ENCODE data around the gene FRMD4A. TPM values are rescaled to one million over a fixed set of nuclear protein-coding genes. Genes with fewer than 3 reads are reported as not detected.

The FRMD4A gene
- total RNA-seq, 6 donors from 2014 or later = 22.3 to 114 (median 52.3) TPM

- TF ChIP-seq POLR2A (IDR thresholded peaks at IDR 0.05) = no peak
- TF ChIP-seq POLR2AphosphoS5 (IDR thresholded peaks at IDR 0.05) = no peak
- no peak for TF ChIP-seq CTCF (IDR thresholded peaks at IDR 0.05)
- no peak for TF ChIP-seq EP300 (IDR thresholded peaks at IDR 0.05)
- 84 to 89% methylated on average over 2 of the region's 2 CpGs for WGBS, 2 donors
- no peak overlapping the region for H3K4me3 ChIP-seq
- no peaks in the 10 kb centered on the region for H3K27me3 ChIP-seq
- peaks cover 6 to 61% (median 25%) of the 10 kb centered on the region in 4 donors for H3K36me3 ChIP-seq
- H3K27ac ChIP-seq = no peak overlapping the region
- DNase-seq (no peak), ATAC-seq (ENCODE audit: low FRiP score in 2 of 2) (no peak)
- H3K9me3 ChIP-seq = no peaks in the 10 kb centered on the region
- H3K4me1 ChIP-seq = no peaks in the 10 kb centered on the region
These were observed 726.2 kb downstream of the FRMD4A start for GRCh38 chr10:13604357-13605040.

GRCh38 chr10:13597909-13598308 lies 732.8 kb downstream of the FRMD4A start:
- Histone ChIP-seq H3K27me3 (no peaks in the 10 kb centered on the region), H3K4me3 (no peak overlapping the region), H3K9me3 (no peaks in the 10 kb centered on the region), H3K27ac (no peak overlapping the region), H3K36me3 (peaks cover 0 to 58% (median 9%) of the 10 kb centered on the region in 4 donors), H3K4me1 (no peaks in the 10 kb centered on the region)
- no peak for DNase-seq
- ATAC-seq (ENCODE audit: low FRiP score in 2 of 2) = no peak
- TF ChIP-seq CTCF (IDR thresholded peaks at IDR 0.05) (no peak), POLR2A (IDR thresholded peaks at IDR 0.05) (no peak), EP300 (IDR thresholded peaks at IDR 0.05) (no peak), POLR2AphosphoS5 (IDR thresholded peaks at IDR 0.05) (no peak)
- 79 to 82% methylated on average over 5 of the region's 5 CpGs for WGBS, 2 donors

- no peaks in the 10 kb centered on the region for H3K27me3 ChIP-seq
- DNase-seq = no peak
- H3K4me1 ChIP-seq = peaks cover 0 to 2% (median 0%) of the 10 kb centered on the region in 4 donors
- H3K36me3 ChIP-seq = peaks cover 0 to 41% (median 4%) of the 10 kb centered on the region in 4 donors
- H3K4me3 ChIP-seq = no peak overlapping the region
- 93 to 95% methylated on average over 2 of the region's 2 CpGs for WGBS, 2 donors
- no peaks in the 10 kb centered on the region for H3K9me3 ChIP-seq
- TF ChIP-seq CTCF (IDR thresholded peaks at IDR 0.05) (no peak), EP300 (IDR thresholded peaks at IDR 0.05) (no peak), POLR2A (IDR thresholded peaks at IDR 0.05) (no peak), POLR2AphosphoS5 (IDR thresholded peaks at IDR 0.05) (no peak)
- no peak overlapping the region for H3K27ac ChIP-seq
- ATAC-seq (ENCODE audit: low FRiP score in 2 of 2) = no peak
These were observed 736.1 kb downstream of the FRMD4A start for GRCh38 chr10:13594641-13595040.

Small RNA genes within 50 kb of the gene (small RNA-seq; reads per million reads assigned to genes)
- 0 to 0.22 (median 0) reads per million in 4 donors for gene RNA5SP301

Data from upper lobe of left lung (tissue), 6 donors.